ENCODE data around the gene KCNAB3.

KCNAB3 gene

DNA sequence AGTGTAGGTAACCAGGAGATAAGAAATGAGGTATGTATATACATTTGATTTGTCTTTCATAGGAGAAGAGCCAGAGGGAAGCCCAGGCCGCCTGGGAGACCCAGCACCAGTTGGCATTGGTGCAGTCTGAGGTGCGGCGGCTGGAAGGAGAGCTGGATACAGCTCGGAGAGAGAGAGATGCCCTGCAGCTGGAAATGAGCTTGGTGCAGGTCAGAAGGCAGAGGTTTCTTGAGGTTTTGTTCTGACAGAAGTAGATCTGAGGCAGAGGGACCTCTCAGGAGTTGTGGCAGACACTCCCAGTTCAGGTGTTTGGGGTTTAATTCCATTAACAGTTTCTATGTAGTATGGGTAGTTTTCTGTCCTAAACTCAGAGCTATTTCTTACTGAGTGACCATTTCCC lies 10.4 kb upstream of the KCNAB3 start:
- no peak overlapping the region for H3K27ac ChIP-seq (ENCODE audit: low read depth, low read length)
- H3K9ac ChIP-seq (ENCODE audit: low read depth, low read length), result no peak overlapping the region
- peaks cover 74% of the 10 kb centered on the region for H3K36me3 ChIP-seq (ENCODE audit: insufficient read depth, low read length)
- H3K4me3 ChIP-seq (ENCODE audit: low read length), result no peak overlapping the region
- no peaks in the 10 kb centered on the region for H3K4me1 ChIP-seq (ENCODE audit: insufficient read depth, low read length)
- H3K9me3 ChIP-seq (ENCODE audit: insufficient read depth, low read depth, low read length), result no peaks in the 10 kb centered on the region
- H3K27me3 ChIP-seq (ENCODE audit: insufficient read depth, low read length), result no peaks in the 10 kb centered on the region
- WGBS, result 94% methylated on average over 4 of the region's 4 CpGs

DNA sequence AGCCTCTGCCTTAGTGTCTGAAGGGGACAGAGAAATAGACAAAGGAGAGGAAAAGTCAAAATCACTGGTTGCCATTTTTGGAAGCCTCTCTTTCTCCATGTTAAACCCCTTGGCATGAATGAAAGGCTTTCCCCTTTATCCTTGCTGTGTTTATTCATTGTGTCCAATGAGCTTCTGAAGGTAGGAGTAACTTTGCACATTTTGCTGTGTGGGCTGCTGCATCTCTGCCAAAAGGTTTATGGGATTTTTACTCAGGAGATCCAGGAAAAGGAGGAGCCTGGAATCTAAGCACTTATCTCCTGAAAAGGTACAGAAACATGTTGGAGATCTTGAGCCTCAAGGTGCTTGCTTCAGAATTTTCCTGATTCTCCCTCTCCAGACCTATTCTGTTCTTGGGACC lies 6.2 kb upstream of the KCNAB3 start:
- Histone ChIP-seq H3K4me3 (ENCODE audit: low read length) (no peak overlapping the region), H3K27me3 (ENCODE audit: insufficient read depth, low read length) (no peaks in the 10 kb centered on the region), H3K36me3 (ENCODE audit: insufficient read depth, low read length) (peaks cover 43% of the 10 kb centered on the region), H3K4me1 (ENCODE audit: insufficient read depth, low read length) (peaks cover 7% of the 10 kb centered on the region), H3K9ac (ENCODE audit: low read depth, low read length) (no peak overlapping the region), H3K27ac (ENCODE audit: low read depth, low read length) (no peak overlapping the region), H3K9me3 (ENCODE audit: insufficient read depth, low read depth, low read length) (no peaks in the 10 kb centered on the region)

DNA sequence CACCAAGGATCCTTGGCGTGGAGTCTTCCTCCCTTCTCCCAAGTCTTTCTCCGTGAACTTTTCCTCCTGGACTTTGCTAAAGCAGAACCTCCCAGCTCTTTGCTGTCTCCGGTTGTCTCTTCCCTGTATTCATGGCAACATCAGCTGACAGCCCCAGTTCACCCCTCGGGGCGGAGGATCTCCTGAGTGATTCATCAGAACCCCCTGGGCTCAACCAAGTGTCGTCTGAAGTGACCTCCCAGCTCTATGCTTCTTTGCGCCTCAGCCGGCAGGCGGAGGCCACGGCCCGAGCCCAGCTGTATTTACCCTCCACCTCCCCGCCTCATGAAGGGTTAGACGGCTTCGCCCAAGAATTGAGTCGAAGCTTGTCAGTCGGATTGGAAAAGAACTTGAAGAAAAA lies 3.3 kb upstream of the KCNAB3 start:
- WGBS, result 11% methylated on average over 16 of the region's 16 CpGs
- H3K27me3 ChIP-seq (ENCODE audit: insufficient read depth, low read length), result peaks cover 17% of the 10 kb centered on the region
- H3K4me1 ChIP-seq (ENCODE audit: insufficient read depth, low read length), result peaks cover 7% of the 10 kb centered on the region
- H3K36me3 ChIP-seq (ENCODE audit: insufficient read depth, low read length), result peaks cover 21% of the 10 kb centered on the region
- no peak overlapping the region for H3K27ac ChIP-seq (ENCODE audit: low read depth, low read length)
- peak overlapping the region; percentile 61 for H3K9ac ChIP-seq (ENCODE audit: low read depth, low read length)
- H3K9me3 ChIP-seq (ENCODE audit: insufficient read depth, low read depth, low read length), result no peaks in the 10 kb centered on the region
- H3K4me3 ChIP-seq (ENCODE audit: low read length), result peak overlapping the region; percentile 72

DNA sequence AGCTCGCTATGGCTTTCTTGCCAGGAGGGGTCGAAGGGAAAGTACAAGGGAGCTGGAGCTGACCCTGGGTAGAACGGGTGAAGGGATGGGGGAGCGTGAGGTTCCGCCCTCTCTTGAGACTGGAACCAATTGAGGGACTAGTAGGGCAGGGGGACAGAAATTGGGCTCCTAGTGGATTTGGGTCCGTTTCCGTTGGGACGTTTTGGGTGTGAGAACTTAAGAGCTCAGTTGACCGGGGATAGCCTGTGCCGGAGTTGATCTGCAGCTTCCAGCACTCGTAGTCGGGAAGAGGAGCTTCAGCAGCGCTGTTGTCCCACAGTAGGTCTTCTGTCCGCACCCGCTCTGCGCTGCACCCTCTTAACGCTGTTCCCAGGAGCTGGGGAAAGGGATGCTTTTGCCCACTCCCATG lies 2.8 kb upstream of the KCNAB3 start:
- peak overlapping the region; percentile 72 for H3K4me3 ChIP-seq (ENCODE audit: low read length)
- WGBS, result 1% methylated on average over 17 of the region's 17 CpGs
- H3K9ac ChIP-seq (ENCODE audit: low read depth, low read length), result peak overlapping the region; percentile 61
- H3K4me1 ChIP-seq (ENCODE audit: insufficient read depth, low read length), result peaks cover 7% of the 10 kb centered on the region
- no peaks in the 10 kb centered on the region for H3K9me3 ChIP-seq (ENCODE audit: insufficient read depth, low read depth, low read length)
- peaks cover 21% of the 10 kb centered on the region for H3K27me3 ChIP-seq (ENCODE audit: insufficient read depth, low read length)
- no peak overlapping the region for H3K27ac ChIP-seq (ENCODE audit: low read depth, low read length)
- H3K36me3 ChIP-seq (ENCODE audit: insufficient read depth, low read length), result peaks cover 21% of the 10 kb centered on the region

DNA sequence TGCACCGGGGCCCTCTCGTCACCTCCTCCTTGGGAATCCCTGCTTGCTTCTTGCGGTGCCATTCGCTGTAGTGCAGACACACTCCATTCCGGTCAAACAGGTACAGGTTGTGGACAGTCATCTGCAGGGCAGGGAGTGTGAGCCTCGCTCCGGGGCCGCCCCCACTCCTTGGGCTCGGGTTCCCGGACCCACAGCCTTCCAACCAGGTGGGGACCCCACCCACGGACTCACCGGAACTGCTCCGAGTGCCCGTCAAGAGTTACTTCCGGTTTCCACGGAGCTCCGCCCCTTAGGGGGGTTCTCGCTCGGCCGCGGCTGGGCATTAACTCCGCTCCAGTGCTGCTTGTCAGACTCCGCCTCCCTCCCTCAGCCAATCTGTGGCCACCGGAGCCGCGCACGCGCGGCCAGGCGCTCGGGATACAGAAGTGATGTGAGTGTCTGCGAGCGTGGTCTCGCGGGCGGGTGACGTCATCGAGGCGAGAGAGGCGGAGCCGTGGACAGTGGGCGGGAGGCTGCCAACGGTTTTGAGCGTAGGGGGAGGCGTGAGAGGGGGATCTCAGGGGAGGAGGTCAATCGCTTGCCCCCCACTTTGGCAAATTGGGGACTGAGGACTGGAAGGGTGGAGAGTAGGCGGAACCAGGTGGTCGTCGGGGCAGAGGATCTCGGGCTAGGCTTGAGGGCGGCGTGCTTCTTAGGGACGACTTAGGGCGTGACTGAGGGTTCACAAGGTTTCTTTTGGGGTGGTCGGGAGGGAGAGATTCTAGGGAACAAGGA lies 2.2 kb upstream of the KCNAB3 start, which contains the start of the genes CNTROB and TRAPPC1:
TSS of gene CNTROB (plus strand) at position 498 of the 774 bp plus-strand sequence. CDS start 874 bp downstream, outside the sequence.
TSS of gene TRAPPC1 (minus strand) at position 238 of the 774 bp plus-strand sequence. CDS start at position 121, 117 bp downstream.
- H3K27me3 ChIP-seq (ENCODE audit: insufficient read depth, low read length), result peaks cover 27% of the 10 kb centered on the region
- no peak within 1 kb of the TSS; the same call in 1 of the 2 replicates for H3K27ac ChIP-seq (ENCODE audit: low read depth, low read length)
- H3K4me3 ChIP-seq (ENCODE audit: low read length), result peak within 1 kb of the TSS; percentile 72
- H3K4me1 ChIP-seq (ENCODE audit: insufficient read depth, low read length), result peaks cover 7% of the 10 kb centered on the region
- H3K36me3 ChIP-seq (ENCODE audit: insufficient read depth, low read length), result peaks cover 17% of the 10 kb centered on the region
- peak within 1 kb of the TSS; percentile 61 for H3K9ac ChIP-seq (ENCODE audit: low read depth, low read length)
- WGBS, result under 1% methylated on average over 55 of the region's 55 CpGs
- H3K9me3 ChIP-seq (ENCODE audit: insufficient read depth, low read depth, low read length), result no peaks in the 10 kb centered on the region

DNA sequence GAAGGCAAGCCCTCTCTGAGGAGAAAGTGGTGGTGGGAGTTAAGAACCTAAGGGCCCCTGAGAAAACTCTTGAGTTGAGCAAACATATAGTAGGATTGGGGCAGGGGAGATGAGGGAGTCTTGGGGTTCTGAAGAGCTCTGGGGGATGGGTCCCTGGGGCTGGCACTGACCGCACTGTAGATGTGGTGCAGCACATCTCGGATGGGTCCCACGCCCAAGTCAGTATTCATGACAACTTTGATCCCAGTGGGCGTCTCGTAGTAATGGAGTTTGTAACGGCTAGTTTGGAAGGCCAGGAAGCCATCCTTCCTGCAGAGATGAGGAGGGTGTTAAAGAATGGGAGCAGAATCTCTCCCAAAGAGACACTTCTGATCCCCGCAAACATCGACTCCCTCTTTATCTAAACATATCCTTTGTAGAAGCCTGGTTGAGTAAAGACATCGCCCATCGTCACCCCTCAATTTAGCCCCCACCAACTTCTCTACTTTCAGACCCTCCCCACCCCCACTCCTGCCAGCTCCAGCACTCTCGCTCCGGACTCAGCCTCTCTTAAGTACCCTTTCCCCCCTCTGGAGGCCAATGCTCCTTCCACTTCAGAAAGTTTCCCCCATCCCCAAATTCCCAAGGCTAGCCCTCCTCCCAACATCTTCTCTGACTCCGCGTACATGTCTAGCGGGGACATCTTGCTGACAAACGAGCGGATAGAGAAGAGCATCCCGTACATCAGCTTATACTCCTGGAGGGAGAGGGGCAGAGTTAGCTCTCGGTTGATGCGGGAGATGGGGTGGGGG lies 1.4 kb upstream of the KCNAB3 start:
- H3K4me1 ChIP-seq (ENCODE audit: insufficient read depth, low read length), result peaks cover 7% of the 10 kb centered on the region
- no peaks in the 10 kb centered on the region for H3K9me3 ChIP-seq (ENCODE audit: insufficient read depth, low read depth, low read length)
- H3K27ac ChIP-seq (ENCODE audit: low read depth, low read length), result no peak overlapping the region
- peaks cover 8% of the 10 kb centered on the region; the same call in 1 of the 2 replicates for H3K36me3 ChIP-seq (ENCODE audit: insufficient read depth, low read length)
- H3K9ac ChIP-seq (ENCODE audit: low read depth, low read length), result 0 out of 2 replicates have a peak overlapping the region, but pooled peaks have one; percentile 49
- peak overlapping the region; percentile 72 for H3K4me3 ChIP-seq (ENCODE audit: low read length)
- 39% methylated on average over 20 of the region's 20 CpGs for WGBS
- H3K27me3 ChIP-seq (ENCODE audit: insufficient read depth, low read length), result peaks cover 36% of the 10 kb centered on the region

DNA sequence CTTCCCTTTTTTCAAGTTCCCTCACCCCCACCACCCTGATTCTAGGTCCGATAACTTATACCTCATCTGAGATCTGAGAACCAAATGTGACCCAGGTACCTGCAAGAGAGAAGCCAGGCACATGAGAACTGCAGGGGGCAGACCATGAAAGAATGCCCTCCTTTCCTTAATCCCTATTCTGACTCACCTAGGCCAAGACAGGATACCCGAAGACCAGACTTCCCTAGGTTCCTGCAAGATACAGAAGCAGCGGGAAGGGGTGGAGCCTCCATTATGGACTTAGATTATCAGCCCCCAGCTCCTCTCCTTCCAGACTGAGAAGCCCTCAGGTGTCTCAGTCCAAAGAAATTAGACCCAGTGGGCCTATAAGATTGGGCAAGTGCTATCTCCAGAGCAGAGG lies 2.1 kb downstream of the KCNAB3 start:
- Histone ChIP-seq H3K27me3 (ENCODE audit: insufficient read depth, low read length) (peaks cover 67% of the 10 kb centered on the region), H3K4me1 (ENCODE audit: insufficient read depth, low read length) (peaks cover under 1% of the 10 kb centered on the region; the same call in 1 of the 2 replicates), H3K36me3 (ENCODE audit: insufficient read depth, low read length) (no peaks in the 10 kb centered on the region), H3K9ac (ENCODE audit: low read depth, low read length) (no peak overlapping the region), H3K4me3 (ENCODE audit: low read length) (no peak overlapping the region), H3K9me3 (ENCODE audit: insufficient read depth, low read depth, low read length) (no peaks in the 10 kb centered on the region), H3K27ac (ENCODE audit: low read depth, low read length) (no peak overlapping the region)
- 78% methylated on average over 3 of the region's 3 CpGs for WGBS

DNA sequence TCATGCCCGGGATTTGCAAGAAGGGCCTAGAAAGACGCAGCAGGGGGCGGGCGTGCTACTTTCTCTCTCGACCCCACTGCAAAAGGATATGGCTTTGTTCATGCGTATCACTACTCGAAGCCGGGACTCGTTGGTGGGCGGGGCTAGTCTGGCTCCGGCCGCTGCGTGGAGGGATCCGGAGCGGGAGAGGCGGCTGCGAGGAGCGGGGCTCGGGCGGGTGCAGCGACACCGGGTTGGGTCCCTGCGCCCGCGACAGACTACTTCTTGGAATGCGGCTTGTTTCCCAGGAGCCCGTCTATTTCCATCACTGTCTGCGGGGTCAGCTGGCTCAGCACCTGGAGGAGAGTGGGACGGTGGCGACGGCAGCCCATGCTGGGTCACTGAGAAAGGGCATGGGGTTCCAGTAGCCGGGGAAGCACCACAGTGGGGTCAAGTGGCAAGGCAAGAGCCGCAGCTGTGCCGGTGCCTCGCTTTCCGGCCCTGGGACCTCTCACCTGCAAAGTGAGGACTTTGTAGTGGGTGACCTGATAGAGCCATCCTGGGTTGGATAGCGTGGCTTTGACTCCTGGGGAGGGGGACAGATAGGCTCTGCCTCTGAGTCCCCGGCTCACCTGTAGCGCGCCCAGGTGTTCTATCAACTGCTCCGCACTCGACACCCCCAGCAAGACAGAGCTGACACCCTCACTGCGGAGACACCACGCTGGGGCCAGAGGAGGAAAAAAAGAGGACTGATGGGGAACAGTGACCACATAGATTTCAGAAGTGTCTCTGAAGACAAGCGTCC lies 6.6 kb downstream of the KCNAB3 start:
- peaks cover 5% of the 10 kb centered on the region; the same call in 1 of the 2 replicates for H3K4me1 ChIP-seq (ENCODE audit: insufficient read depth, low read length)
- no peaks in the 10 kb centered on the region for H3K36me3 ChIP-seq (ENCODE audit: insufficient read depth, low read length)
- 29% methylated on average over 45 of the region's 45 CpGs for WGBS
- H3K27me3 ChIP-seq (ENCODE audit: insufficient read depth, low read length), result peaks cover 77% of the 10 kb centered on the region
- peak overlapping the region; percentile 44; the same call in 1 of the 2 replicates for H3K9ac ChIP-seq (ENCODE audit: low read depth, low read length)
- H3K4me3 ChIP-seq (ENCODE audit: low read length), result peak overlapping the region; percentile 46
- no peak overlapping the region for H3K27ac ChIP-seq (ENCODE audit: low read depth, low read length)
- H3K9me3 ChIP-seq (ENCODE audit: insufficient read depth, low read depth, low read length), result no peaks in the 10 kb centered on the region; the same call in 1 of the 2 replicates

DNA sequence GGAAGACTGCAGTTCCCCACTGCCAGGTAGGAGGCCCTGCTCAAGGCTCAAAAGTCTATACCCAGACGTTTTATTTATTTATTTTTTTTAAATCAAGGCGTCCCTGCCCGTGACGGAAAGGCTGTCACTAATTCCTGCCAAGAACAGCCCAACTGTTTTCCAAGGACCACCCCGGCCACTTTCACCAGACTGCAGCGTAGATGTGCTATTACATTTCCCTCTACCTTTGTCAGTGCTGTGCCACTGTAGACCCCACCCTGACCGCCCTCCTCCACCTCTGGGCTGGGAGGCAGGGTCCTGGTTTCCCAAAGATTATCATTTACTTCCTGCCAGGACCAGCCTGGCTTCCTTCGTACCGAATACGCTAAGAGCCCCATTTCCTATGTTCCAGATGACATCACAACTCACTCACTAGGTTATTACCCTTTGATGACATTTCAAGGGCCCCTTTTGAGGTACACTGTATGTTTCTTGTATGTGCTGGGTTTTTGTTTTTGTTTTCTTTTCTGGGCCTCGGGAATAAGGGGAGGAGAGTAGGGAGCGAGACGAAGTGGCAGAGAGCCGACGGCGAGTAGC lies 7.3 kb downstream of the KCNAB3 start:
- H3K9me3 ChIP-seq (ENCODE audit: insufficient read depth, low read depth, low read length), result no peaks in the 10 kb centered on the region; the same call in 1 of the 2 replicates
- H3K9ac ChIP-seq (ENCODE audit: low read depth, low read length), result peak overlapping the region; percentile 44; the same call in 1 of the 2 replicates
- no peak overlapping the region for H3K27ac ChIP-seq (ENCODE audit: low read depth, low read length)
- H3K36me3 ChIP-seq (ENCODE audit: insufficient read depth, low read length), result no peaks in the 10 kb centered on the region
- peaks cover 76% of the 10 kb centered on the region for H3K27me3 ChIP-seq (ENCODE audit: insufficient read depth, low read length)
- H3K4me1 ChIP-seq (ENCODE audit: insufficient read depth, low read length), result peaks cover 5% of the 10 kb centered on the region; the same call in 1 of the 2 replicates
- WGBS, result 51% methylated on average over 16 of the region's 16 CpGs
- H3K4me3 ChIP-seq (ENCODE audit: low read length), result peak overlapping the region; percentile 46

DNA sequence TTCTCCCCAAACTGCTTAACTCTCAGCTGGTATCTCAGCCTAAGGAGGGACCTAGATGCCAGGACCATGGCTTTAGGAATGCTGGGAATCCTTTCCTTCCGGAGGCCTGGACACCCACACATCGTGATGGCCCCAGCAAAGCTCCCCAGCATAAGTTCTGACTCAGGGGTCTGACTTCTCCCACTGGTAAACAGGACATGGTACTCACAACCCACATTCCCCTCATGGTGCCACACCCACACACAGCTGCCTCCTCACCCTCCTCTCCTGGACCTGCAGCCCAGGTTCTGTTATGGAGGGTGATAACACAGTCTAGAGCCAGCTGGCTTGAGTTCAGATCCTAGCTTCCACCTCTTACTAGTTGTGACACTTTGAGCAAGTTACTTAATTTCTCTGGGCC lies 12.8 kb downstream of the KCNAB3 start:
- H3K9me3 ChIP-seq (ENCODE audit: insufficient read depth, low read depth, low read length), result no peaks in the 10 kb centered on the region; the same call in 1 of the 2 replicates
- no peak overlapping the region for H3K9ac ChIP-seq (ENCODE audit: low read depth, low read length)
- 80% methylated on average over 2 of the region's 2 CpGs for WGBS
- H3K4me3 ChIP-seq (ENCODE audit: low read length), result no peak overlapping the region
- H3K4me1 ChIP-seq (ENCODE audit: insufficient read depth, low read length), result no peaks in the 10 kb centered on the region
- H3K36me3 ChIP-seq (ENCODE audit: insufficient read depth, low read length), result no peaks in the 10 kb centered on the region
- H3K27ac ChIP-seq (ENCODE audit: low read depth, low read length), result no peak overlapping the region
- H3K27me3 ChIP-seq (ENCODE audit: insufficient read depth, low read length), result peaks cover 49% of the 10 kb centered on the region
